HG02973 (cell line): ENCODE measurements around the gene CDV3.

Experiments
- ATAC-seq: cut with Tn5 transposase; IDR thresholded peaks from one replicate; pipeline ENCODE4 v1.9.1; 2021; ENCODE audit warnings: moderate library complexity; ENCODE audit not compliant: unreplicated experiment

Gene CDV3

DNA sequence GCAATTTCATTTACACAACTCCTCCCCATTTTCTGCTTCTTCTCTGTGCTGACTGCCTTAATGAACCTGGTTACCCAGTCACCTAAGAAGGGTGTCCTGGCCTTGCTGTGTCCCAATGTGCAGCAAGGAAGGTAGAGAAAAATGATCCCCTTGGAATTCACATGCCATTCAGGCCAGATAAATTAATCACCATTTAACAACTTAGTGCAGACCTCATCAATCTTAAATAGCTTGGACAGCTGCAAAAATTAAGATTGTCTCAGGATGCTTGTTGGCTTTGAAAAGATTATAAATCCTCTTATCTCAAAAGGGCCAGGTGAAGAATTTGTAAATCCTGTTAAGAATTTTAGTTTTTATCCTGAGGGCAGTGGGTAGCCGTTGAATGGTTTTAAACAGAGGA lies 9.7 kb upstream of the CDV3 start:
- no peak for ATAC-seq

DNA sequence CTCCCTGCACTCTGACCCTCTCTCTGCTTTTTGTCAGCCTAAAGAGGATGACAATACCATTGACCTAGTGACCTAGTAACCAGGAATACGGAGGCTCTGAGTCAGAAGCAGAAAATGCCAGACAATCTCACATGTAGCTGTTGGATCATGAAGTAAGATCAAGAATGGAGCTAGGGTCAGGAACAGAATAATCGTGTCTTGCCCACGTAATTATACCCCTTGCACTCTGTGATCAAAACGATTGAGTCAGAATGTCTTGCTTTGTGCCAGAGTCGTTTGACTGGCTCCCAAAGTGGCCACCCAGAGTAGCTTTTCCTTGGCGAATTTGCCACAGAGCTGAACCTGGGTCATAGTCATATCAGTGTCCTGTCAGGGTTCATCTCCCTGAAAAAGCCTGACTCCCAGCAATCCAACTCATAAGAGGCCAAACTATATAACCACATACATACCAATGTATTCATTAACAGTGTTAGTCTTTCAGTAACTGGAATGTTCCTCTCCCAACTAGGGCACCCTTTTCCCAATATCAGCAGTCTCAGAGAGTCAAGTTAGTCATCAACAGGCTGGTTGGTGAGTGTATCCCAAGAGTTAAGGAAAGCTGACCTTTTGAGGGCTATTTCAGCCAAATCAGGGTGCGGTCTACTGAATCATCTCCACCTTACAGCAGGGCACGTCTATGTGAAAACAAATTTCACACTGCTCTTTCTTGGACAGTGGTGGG lies 5.0 kb upstream of the CDV3 start:
- ATAC-seq, result no peak

- no peak for ATAC-seq
These were observed 3.1 kb upstream of the CDV3 start for GRCh38 chr3:133570139-133570936.

GRCh38 chr3:133570937-133571320 lies 2.6 kb upstream of the CDV3 start:
- no peak for ATAC-seq

GRCh38 chr3:133572158-133573053 lies 1.1 kb upstream of the CDV3 start:
- peak; percentile 22 for ATAC-seq

- ATAC-seq, result peak; percentile 68
These were observed 345 bp upstream of the CDV3 start for GRCh38 chr3:133573054-133573628.

DNA sequence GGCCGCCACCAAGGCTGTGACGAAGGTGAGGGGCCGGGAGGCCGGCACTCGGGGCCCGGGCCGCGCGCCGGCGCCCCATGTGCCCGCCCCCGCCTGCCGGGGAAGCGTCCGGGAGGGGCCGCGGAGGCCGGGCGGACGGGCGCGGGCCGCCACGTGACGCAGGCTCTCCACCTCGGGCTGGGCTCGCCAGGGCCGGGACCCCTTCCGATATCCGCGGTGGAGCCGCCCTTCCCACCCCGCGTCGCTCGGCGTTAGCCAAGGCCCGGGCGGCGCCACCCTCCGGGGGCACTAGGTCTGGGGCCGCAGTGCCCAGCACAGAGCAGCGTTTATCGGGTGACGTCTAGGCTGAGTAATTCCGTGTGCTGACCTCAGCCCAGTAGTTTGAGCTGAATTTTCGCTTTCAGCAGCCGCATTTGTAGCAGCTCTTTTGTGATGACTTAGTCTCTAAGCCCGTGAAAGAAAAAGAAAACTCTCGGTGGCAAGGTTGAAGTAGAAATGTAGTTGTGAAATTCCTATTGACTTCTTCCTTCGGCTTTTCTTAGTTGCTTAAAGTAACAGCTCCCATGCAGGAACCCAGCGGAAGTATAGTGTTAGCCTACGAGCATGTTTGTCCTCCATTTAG lies 885 bp downstream of the CDV3 start:
- ATAC-seq, result peak; percentile 28

DNA sequence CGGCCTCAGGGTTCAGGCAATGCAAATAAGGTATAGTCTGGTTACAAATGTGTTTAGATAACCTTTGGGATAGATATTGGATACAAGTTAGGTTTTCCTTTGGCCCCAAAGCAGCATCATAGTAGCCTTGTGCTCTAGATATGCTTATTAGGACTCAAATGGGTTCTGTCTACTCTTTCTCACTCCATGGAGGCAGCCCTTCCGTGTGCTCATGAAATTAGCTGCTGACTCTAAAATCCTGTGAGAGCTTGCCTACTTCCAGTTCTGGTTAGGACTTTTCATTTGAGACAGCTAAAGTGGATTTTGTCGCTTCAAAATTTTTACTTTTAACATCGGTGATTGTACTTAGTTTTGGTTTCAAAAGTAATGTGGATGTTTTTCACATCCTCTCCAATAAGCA lies 1.6 kb downstream of the CDV3 start:
- no peak for ATAC-seq

- ATAC-seq, result no peak
These were observed 2.7 kb downstream of the CDV3 start for GRCh38 chr3:133576169-133576568.

GRCh38 chr3:133578548-133579191 lies 5.2 kb downstream of the CDV3 start:
- no peak for ATAC-seq

- no peak for ATAC-seq
These were observed 9.9 kb downstream of the CDV3 start for GRCh38 chr3:133583396-133583795.

DNA sequence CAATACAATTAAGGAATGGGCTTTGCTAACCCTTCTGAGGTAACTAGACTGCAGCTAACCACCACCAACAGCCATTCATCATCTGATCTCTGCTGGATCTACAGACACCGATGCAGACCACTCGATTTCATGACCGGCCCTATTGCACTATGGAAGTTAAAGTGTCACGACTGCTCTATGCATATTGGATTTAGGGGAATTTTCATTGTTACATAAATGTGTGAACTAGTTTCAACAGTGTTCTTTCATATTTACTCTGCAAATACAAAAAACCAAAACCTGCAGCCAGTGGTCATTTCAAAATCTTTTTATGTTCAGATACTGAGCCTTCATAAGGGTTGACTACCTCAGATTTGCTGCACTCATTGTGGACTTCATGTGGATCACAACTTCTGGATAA lies 14.5 kb downstream of the CDV3 start:
- ATAC-seq, result no peak

- ATAC-seq, result no peak
These were observed 15.4 kb downstream of the CDV3 start for GRCh38 chr3:133588784-133589465.

DNA sequence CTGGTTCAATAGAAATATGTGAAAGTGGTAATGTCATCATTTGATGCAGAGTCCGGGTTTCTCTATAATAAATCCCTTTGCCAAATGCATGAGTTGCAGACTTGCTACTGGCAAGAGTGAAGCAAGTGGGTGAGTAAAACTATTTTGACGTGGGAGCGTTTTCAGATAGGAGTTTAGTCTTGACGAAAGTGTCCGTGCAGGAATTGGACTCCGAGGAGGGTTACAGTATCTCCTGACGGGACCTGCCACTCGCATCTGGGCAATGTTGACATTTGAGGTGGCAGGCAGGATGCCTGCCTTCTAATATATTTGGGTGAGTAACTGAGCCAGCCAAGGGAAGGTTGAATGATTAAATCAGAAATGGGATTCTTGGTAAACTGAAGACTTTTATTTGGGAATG lies 16.0 kb downstream of the CDV3 start:
- no peak for ATAC-seq

- no peak for ATAC-seq
These were observed 17.8 kb downstream of the CDV3 start for GRCh38 chr3:133591271-133591742.

GRCh38 chr3:133592843-133593242 lies 19.4 kb downstream of the CDV3 start:
- ATAC-seq, result no peak

- ATAC-seq, result no peak
These were observed 19.8 kb downstream of the CDV3 start for GRCh38 chr3:133593243-133593642.

GRCh38 chr3:133595341-133595740 lies 21.9 kb downstream of the CDV3 start:
- ATAC-seq, result no peak

DNA sequence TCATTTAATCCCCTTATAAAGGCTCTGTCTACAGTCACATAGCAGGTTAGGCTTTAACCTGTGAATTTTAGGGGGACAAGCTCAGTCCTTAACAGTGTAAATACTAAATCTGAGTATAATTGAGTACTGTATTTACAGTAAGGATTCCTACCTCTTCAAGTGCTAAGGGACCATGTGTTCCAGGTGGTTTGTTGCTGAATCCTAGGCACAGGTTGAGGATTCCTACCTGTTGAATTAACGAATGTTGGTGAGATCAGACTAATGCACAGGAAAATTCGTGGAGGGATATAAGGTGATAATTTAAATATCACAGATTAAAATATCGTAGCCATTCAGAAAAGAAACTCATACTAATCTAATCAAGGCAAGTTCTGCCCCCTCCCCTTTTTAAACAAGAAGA lies 24.9 kb downstream of the CDV3 start:
- ATAC-seq, result no peak
